ENCODE results near the gene CACNA1G. TPM values are rescaled to one million over a fixed set of nuclear protein-coding genes. Genes with fewer than 3 reads are reported as not detected.

Gene CACNA1G
- total and polyA plus RNA-seq, 2 experiments from 2014 or later, result 19.0 to 46.1 TPM

DNA sequence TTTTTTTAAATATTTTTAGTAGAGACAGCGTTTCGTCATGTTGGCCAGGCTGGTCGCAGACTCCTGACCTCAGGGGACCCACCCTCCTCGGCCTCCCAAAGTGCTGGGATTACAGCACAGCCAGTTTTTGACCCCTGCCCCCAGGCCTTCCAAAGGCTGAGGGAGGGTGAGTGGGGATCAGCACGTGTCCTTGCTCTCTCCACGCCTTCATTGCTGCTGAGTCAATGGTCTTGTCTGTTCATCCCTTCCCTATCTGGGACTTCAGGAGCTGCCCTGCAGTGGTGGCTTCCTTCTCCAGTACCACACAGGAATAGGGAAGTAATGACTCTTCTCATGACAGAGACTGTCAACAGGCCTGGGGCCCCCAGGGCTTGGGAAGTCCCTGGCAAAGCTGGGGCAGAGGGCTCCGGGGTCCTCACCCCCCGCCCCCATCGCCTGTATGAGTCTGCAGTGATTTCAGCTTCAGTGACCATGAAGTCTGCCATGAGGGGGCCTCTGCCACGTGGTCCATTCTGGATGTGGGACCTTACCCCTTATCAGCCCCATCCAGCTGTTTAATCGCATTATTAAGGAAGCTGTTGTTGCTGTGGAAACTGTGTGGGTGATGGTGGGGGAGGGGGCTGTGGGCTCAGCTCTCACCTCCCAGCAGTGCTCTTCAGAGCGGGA, 80.3 kb downstream of the CACNA1G start:
- TF ChIP-seq, protein P1, sequence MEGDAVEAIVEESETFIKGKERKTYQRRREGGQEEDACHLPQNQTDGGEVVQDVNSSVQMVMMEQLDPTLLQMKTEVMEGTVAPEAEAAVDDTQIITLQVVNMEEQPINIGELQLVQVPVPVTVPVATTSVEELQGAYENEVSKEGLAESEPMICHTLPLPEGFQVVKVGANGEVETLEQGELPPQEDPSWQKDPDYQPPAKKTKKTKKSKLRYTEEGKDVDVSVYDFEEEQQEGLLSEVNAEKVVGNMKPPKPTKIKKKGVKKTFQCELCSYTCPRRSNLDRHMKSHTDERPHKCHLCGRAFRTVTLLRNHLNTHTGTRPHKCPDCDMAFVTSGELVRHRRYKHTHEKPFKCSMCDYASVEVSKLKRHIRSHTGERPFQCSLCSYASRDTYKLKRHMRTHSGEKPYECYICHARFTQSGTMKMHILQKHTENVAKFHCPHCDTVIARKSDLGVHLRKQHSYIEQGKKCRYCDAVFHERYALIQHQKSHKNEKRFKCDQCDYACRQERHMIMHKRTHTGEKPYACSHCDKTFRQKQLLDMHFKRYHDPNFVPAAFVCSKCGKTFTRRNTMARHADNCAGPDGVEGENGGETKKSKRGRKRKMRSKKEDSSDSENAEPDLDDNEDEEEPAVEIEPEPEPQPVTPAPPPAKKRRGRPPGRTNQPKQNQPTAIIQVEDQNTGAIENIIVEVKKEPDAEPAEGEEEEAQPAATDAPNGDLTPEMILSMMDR (IDR thresholded peaks at IDR 0.05; ENCODE audit: low read depth, low read length), result no peak
- DNase-seq (ENCODE audit: low read depth in 1 of 2, low spot score in 1 of 2), result peak in 1 of 2 donors; percentile 46
- no peaks in the 10 kb centered on the region for H3K9me3 ChIP-seq (ENCODE audit: low read depth)
- H3K27me3 ChIP-seq, result peaks cover 25% of the 10 kb centered on the region
- H3K36me3 ChIP-seq, result no peaks in the 10 kb centered on the region
- H3K4me3 ChIP-seq, result no peak overlapping the region
- H3K27ac ChIP-seq, result no peak overlapping the region
- H3K4me1 ChIP-seq (ENCODE audit: low read depth), result no peaks in the 10 kb centered on the region

DNA sequence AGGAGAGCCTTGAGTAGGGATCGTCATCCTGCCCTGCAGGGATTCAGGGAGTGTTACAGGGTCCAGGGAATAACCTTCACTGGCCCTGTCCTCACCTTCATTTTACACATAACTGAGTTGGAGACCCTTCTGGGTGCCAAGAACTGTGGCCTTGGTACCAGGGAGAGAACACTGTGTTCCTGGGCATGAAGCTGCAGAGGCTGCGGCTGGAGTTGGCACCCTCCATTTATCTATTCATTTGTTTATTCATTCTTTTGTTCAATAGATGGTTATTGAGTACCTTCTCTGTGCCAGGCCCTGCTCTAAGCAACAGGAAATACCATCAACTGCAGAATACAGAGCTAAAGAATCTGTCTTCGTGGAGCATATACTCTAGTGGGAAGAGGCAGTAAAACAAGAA, 80.8 kb downstream of the CACNA1G start:
- no peaks in the 10 kb centered on the region for H3K4me1 ChIP-seq (ENCODE audit: low read depth)
- H3K9me3 ChIP-seq (ENCODE audit: low read depth), result no peaks in the 10 kb centered on the region
- H3K27ac ChIP-seq, result no peak overlapping the region
- H3K27me3 ChIP-seq, result peaks cover 20% of the 10 kb centered on the region
- no peaks in the 10 kb centered on the region for H3K36me3 ChIP-seq
- no peak for DNase-seq (ENCODE audit: low read depth in 1 of 2, low spot score in 1 of 2)
- TF ChIP-seq, protein P1 (IDR thresholded peaks at IDR 0.05; ENCODE audit: low read depth, low read length), result no peak
- no peak overlapping the region for H3K4me3 ChIP-seq

DNA sequence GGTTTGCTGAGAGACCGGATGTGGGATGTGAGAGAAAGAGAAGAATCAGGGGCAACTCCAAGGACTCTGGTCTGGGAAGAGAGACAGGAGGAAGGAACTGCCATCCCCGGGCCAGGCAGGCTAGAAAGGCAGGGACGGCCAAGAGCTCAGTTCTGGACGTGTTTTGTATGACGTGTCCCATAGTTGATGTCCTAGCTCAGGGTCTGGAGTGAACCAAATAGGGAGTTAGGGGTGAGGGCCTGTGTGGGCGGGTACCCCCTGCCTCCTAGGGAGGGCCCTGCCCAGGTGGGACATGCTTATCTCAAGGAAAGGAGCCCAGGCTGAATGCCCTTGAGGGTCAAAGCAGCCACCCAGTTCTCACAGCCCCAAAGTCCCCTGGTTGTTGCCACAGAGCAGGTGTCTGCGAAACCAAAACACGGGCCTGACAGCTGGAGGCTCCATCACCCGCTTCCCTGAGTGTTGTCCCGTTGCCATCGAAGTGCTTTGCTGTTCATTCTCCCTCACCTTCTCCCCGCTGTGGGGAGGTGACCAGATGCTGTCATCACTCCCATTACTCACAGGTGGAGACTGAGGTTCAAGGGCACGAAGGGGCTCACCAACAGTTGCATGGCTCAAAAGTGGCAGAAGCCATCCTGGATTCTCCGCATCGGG, 81.7 kb downstream of the CACNA1G start:
- H3K4me3 ChIP-seq, result no peak overlapping the region
- H3K36me3 ChIP-seq, result no peaks in the 10 kb centered on the region
- H3K4me1 ChIP-seq (ENCODE audit: low read depth), result no peaks in the 10 kb centered on the region
- peaks cover 12% of the 10 kb centered on the region for H3K27me3 ChIP-seq
- H3K9me3 ChIP-seq (ENCODE audit: low read depth), result no peaks in the 10 kb centered on the region
- DNase-seq (ENCODE audit: low read depth in 1 of 2, low spot score in 1 of 2), result no peak
- TF ChIP-seq, protein P1 (IDR thresholded peaks at IDR 0.05; ENCODE audit: low read depth, low read length), result no peak
- no peak overlapping the region for H3K27ac ChIP-seq

DNA sequence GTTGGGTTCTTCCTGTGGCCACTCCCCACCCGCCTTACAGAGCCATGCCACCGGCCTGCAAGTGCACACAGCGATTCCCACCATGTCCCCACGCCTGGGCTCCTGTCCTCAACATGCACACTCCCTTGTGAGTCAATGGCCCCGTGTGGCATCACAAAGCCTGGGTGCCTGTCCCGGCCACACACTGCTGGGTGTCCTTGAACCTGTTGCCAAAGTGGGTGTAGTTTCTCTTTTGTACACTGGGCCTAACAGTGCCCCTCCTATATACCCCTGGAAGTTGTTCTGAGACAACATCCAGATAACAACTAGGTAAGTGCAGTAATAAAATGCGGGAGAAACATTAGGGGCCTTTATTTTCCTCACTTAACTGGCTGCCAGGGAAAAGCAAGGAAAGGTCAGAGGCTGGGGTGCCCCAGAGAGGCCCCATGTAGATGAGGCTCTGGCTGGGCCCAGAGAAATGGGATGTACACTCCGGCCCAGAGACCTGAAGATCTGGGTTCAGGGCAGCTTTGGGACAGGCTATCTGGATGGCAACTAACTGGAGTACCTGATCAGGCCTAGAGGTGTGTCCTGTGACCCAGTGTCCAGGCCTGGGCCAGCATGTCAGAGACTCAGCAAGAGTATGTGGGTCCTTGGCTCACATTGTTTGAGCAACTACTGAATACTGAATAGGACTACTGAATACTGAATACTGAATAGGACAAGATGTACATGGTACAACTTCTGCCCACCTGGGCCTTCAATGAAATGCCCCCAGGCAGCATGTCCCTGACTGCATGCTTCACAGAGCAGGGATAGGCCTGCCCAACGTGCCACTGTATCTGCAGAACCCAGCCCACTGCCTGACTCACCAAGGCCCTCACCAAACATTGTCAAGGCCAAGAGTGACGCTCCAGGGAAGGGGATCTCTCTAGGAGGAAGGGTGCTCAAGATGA, 82.5 kb downstream of the CACNA1G start:
- Histone ChIP-seq H3K36me3 (no peaks in the 10 kb centered on the region), H3K4me1 (ENCODE audit: low read depth) (no peaks in the 10 kb centered on the region), H3K4me3 (no peak overlapping the region), H3K27ac (no peak overlapping the region), H3K9me3 (ENCODE audit: low read depth) (no peaks in the 10 kb centered on the region), H3K27me3 (peaks cover 4% of the 10 kb centered on the region)
- TF ChIP-seq, protein P1 (IDR thresholded peaks at IDR 0.05; ENCODE audit: low read depth, low read length), result no peak
- DNase-seq (ENCODE audit: low read depth in 1 of 2, low spot score in 1 of 2), result no peak

DNA sequence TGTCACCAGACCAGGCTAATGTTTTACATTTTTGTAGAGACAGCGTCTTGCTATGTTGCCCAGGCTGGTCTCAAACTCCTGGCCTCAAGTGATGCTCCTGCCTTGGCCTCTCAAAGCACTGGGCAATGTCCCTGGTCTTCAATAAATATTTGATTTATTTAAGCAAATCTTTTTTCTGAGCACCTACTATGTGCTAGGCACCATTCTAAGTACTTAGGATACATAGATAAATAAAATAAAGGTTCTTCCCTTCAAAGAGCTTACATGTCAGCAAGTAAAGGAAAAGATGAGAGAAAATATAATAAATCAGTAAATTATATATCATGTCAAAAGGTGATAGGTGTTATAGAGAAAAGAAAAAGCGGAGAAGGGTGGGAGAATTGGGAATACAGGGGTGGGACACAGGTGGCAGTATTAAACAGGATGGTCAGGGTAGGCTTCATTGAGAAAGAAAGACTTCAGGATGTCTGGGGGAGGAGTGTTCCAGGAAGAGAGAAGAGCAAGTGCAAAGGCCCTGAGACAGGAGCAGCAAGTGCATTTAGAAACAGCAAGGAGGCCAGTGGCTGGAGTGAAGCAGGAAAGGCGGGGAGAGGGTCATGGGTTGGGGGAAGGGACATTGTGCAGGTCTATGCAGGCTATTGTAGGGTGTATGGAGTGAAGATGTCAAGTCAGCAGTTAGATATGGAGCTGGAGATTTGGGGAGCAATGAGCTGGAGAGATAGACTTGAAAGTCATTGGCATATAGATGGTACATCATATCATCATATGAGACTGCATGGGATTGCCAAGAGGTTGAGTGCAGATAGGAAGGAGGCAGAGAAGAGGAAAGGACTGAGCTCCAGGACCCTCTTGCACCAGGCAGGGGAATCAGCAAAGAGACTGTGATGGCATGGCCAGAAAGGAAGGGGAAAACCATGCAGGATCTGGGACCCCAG, 85.5 kb downstream of the CACNA1G start:
- TF ChIP-seq, protein P1 (IDR thresholded peaks at IDR 0.05; ENCODE audit: low read depth, low read length), result no peak
- Histone ChIP-seq H3K36me3 (no peaks in the 10 kb centered on the region), H3K4me3 (no peak overlapping the region), H3K27ac (no peak overlapping the region), H3K27me3 (no peaks in the 10 kb centered on the region), H3K9me3 (ENCODE audit: low read depth) (no peaks in the 10 kb centered on the region), H3K4me1 (ENCODE audit: low read depth) (no peaks in the 10 kb centered on the region)
- no peak for DNase-seq (ENCODE audit: low read depth in 1 of 2, low spot score in 1 of 2)

Data from cardiac muscle cell (in vitro differentiated cells and primary cell).